Loucy (cell line): ENCODE results near the gene PPP2R2B.

Experiments used
- EZH2phosphoT487 ChIP-seq: fragments of 200-600 bp; IDR thresholded peaks from 2 replicates; pipeline ENCODE4 v1.6.1; 2018; ENCODE audit warnings: antibody characterized with exemption, mild to moderate bottlenecking, moderate library complexity, borderline replicate concordance
- TF ChIP-seq, protein P1 (sequence below): fragments of 200-600 bp; sonication (generic); conservative IDR thresholded peaks from 2 replicates; pipeline ENCODE4 v1.5.1; 2014; ENCODE audit warnings: mild to moderate bottlenecking, antibody characterized with exemption, low read length

- TF ChIP-seq, protein P1, sequence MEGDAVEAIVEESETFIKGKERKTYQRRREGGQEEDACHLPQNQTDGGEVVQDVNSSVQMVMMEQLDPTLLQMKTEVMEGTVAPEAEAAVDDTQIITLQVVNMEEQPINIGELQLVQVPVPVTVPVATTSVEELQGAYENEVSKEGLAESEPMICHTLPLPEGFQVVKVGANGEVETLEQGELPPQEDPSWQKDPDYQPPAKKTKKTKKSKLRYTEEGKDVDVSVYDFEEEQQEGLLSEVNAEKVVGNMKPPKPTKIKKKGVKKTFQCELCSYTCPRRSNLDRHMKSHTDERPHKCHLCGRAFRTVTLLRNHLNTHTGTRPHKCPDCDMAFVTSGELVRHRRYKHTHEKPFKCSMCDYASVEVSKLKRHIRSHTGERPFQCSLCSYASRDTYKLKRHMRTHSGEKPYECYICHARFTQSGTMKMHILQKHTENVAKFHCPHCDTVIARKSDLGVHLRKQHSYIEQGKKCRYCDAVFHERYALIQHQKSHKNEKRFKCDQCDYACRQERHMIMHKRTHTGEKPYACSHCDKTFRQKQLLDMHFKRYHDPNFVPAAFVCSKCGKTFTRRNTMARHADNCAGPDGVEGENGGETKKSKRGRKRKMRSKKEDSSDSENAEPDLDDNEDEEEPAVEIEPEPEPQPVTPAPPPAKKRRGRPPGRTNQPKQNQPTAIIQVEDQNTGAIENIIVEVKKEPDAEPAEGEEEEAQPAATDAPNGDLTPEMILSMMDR = no peak
- TF ChIP-seq EZH2phosphoT487 = no peak
Observed at GRCh38 chr5:146719179-146719578, 159.4 kb downstream of the PPP2R2B start.
